ENCODE data around the gene IKBKG.
"Not testable (repeated sequence)": the region's sequence is repeated elsewhere in the genome, so short reads cannot be mapped to it uniquely, and the experiment has no call there.

Gene IKBKG

DNA sequence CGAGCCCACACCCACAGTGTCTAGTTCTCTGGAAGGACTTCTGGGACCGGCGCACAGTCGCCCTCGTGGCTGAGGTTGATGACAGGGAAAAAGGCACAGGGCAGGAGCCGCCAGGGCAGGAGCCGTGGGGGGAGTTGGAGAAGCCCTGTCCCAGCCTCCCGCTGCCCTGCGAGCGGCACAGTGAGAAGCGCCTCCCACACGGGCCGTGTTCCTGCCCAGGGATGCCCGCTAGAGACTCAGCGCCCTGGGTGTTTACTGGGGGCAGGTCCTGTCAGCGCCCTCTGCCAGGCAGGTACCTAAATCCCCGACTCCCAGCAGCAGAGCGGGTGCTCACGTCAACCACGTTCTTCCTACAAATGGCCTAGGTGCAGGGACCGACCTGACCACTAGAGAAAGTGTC, 11.5 kb downstream of the IKBKG start:
- not testable (repeated sequence) for DNase-seq (ENCODE audit: low read depth)

- DNase-seq (ENCODE audit: low read depth) = not testable (repeated sequence)
Measured at GRCh38 chrX:154560326-154560725, 12.9 kb downstream of the IKBKG start.

GRCh38 chrX:154562295-154562694, 14.9 kb downstream of the IKBKG start:
- DNase-seq (ENCODE audit: low read depth) = not testable (repeated sequence)

DNA sequence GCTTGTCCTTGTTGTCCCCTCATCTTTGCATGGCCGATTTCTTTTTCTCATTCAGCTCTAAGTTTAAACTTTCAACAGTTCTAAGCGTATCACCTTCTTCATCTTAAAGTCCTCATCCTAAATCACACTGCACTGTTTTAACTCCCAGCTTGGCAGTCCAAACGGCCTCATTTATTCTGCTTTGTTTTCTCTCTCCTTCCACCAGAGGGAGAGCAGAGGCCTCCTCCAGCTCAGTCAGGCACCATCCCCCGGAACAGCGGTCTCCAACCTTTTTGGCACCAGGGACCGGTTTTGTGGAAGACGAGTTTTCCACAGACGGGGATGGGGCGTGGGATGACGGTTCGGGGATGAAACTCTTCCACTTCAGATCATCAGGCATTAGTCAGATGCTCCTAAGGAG, 22.9 kb downstream of the IKBKG start:
- DNase-seq (ENCODE audit: low read depth) = not testable (repeated sequence)

- DNase-seq (ENCODE audit: low read depth) = not testable (repeated sequence)
Measured at GRCh38 chrX:154573061-154573460, 25.6 kb downstream of the IKBKG start.

- DNase-seq (ENCODE audit: low read depth) = not testable (repeated sequence)
Measured at GRCh38 chrX:154575076-154575475, 27.7 kb downstream of the IKBKG start.

- DNase-seq (ENCODE audit: low read depth) = not testable (repeated sequence)
Measured at GRCh38 chrX:154582994-154583393, 35.6 kb downstream of the IKBKG start.

DNA sequence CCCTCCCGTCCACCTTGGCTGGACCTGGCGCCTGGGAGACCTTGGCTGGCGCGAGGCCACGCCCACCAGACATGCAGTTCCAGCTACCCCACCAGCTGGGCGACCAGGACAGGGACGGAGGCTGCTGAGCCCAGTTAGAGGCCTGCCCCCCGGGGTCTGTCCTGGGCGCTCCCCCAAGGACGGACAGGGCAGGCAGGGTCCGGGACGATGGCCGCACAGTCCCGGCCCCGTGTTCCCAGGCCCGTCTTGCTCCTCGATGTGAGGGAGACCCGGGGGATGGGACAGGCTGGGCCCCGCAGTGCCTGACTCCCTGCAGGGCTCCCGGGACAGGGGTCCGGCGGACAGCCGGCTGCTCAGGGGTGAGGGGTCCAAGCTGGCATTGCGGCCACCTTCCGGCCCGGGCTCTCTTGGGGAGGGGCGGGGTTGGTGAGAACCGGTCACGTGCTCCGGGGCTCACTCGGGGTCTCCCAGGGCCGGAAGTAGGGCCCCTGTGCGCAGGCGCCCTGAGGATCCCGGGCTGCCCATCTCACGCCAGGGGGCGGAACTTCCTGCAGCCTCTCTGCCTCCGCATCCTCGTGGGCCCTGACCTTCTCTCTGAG, 37.3 kb downstream of the IKBKG start, which contains the start of gene CTAG1A:
CTAG1A (plus strand) TSS at position 549 of the 599 bp plus-strand sequence. CDS start 74 bp downstream, outside the sequence.
- not testable (repeated sequence) for DNase-seq (ENCODE audit: low read depth)

- not testable (repeated sequence) for DNase-seq (ENCODE audit: low read depth)
Measured at GRCh38 chrX:154590415-154590814, 43.0 kb downstream of the IKBKG start.

- no peak for DNase-seq (ENCODE audit: low read depth)
Measured at GRCh38 chrX:154592505-154592904, 45.1 kb downstream of the IKBKG start.

DNA sequence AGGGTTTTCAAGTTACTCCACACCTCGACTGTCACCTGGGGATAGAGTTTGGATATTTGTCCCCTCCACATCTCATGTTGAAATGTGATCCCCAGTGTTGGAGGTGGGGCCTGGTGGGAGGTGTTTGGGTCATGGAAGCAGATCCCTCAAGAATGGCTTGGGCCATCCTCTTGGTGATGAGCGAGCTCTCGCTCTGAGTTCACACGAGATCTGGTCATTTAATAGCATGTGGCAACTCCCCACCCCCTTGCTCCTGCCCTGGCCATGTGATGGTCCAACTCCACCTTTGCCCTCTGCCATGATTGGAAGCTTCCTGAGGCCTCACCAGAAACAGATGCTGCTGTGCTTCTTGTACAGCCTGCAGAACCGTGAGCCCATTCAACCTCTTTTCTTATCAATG, 45.8 kb downstream of the IKBKG start:
- DNase-seq (ENCODE audit: low read depth) = no peak

- no peak for DNase-seq (ENCODE audit: low read depth)
Measured at GRCh38 chrX:154594491-154594890, 47.1 kb downstream of the IKBKG start.

- DNase-seq (ENCODE audit: low read depth) = no peak
Measured at GRCh38 chrX:154595559-154596249, 48.3 kb downstream of the IKBKG start.

DNA sequence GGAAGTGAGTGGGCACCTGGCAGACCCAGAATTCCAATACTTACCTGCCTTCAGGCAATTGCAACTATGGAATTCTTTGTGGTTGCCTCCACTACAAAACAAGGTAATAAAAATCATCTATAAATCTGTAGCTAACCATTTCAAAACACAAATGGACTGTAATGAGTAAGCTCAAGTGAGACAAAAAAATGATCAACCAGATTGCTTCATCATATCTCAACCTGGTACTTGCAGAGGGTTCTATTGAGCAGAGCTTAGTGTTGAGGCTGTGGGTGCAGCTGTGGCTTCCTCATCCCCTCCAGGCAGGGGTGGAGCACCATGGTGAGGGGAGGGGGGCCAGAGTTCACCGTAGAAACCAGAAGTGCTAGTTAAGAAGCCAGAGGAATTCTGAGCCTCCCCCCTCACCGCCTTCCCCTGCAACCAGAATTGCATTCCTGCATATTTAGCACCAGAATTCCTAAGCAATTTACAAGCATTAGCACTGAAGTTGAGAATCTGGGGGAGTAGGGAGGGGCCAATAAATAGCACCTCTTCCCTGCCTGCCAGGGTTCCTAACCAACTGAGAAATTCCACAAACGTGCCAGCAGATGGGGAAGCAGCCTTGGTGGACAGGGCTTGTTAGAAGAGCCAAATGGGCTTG, 49.0 kb downstream of the IKBKG start:
- DNase-seq (ENCODE audit: low read depth) = no peak

DNA sequence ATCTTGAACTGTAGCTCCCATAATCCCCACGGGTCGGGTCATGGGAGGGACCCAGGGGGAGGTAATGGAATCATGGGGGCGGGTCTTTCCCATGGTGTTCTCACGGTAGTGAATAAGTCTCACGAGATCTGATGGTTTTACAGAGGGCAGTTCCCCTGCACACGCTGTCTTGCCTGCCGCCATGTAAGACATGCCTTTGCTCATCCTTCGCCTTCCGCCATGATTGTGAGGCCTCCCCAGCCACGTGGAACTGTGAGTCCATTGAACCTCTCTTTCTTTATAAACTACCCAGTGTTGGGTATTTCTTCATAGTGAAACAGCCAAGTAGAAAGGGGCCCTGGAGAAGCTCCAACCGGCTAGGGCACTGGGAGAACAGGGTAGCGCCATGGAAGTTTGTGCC, 49.8 kb downstream of the IKBKG start:
- no peak for DNase-seq (ENCODE audit: low read depth)

- DNase-seq (ENCODE audit: low read depth) = no peak
Measured at GRCh38 chrX:154598656-154599055, 51.2 kb downstream of the IKBKG start.

DNA sequence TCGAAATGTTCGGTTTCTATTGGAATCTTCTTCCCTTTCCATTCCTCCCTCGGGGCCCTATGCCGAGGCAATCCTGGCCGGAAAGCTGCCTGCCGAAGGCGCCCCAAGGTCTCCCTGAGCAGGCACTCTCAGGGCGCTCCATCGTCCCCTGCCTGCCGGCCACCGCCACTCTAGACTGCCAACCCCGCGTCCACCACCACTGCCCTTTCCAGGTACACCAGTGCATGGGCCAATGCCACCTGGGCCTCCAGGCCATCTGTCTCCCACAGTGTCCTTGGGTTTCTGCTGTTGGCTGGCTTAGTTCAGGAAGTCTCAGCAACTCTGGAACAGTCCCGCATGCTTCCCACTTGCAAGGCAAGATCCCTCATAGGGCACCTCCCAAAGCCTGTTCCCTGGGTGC, 52.1 kb downstream of the IKBKG start:
- DNase-seq (ENCODE audit: low read depth) = no peak

DNA sequence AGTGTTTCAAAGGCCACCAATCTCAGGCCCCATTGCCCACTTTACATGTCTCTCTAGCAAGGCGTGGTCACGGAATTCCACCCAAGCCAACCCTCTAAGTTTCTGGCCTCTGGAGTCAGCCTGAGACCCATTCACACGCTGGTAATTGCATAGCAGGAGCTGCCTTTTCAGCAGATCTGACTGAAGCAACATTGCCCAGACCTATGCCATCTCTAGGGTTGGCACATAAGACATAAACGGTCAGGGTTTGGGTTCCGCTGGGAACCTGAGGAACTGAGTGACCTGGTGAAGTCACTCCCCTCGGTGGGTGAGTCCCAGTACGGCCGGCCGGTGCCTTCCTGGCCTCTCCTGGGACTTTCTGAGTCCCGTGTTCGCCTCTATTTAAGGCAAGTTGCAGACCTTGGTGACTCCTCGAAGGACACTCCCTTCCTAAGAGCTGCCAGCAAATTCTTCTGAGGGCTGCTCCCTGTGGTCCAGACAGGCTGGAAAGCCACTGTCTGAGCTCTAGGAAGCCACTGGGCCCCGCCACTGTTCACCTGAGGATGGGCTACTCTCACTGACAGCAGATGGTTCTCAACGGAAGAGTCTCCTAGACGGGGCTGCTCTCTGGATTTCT, 53.4 kb downstream of the IKBKG start:
- DNase-seq (ENCODE audit: low read depth) = no peak

- DNase-seq (ENCODE audit: low read depth) = no peak
Measured at GRCh38 chrX:154602226-154602625, 54.8 kb downstream of the IKBKG start.

DNA sequence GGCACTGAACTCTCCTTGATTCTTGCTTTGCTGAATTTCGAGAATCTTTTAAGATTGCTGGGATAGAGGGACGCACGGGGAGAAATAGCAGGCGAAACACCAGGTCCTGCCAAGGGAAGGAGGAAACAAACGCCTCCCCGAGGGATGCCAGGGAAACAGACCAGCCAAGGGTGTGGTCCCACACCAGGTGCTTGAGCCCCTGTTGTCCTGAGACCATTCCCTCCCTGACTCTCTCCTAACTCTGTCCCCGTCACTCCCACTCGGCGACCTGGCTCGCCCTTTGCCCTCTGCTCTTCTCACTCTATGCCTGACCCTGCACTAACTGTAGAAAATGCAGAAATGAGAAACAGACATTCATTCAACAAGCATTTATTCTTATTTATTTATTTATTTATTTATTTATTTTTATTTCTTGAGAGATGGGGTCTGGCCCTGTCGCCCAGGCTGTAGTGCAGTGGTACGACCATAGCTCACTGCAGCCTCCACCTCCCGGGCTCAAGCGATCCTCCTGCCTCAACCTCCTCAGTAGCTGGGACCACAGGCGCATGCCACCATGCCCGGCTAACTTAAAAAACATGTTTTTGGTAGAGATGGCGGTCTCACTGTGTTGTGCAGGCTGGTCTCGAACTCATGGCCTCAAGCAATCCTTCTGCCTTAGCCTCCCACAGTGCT, 55.5 kb downstream of the IKBKG start:
- no peak for DNase-seq (ENCODE audit: low read depth)

- no peak for DNase-seq (ENCODE audit: low read depth)
Measured at GRCh38 chrX:154603438-154604430, 56.3 kb downstream of the IKBKG start.
